Lung (tissue), 12 donors: ENCODE results near the gene GALNT6. TPM values are rescaled to one million over a fixed set of nuclear protein-coding genes. Genes with fewer than 3 reads are reported as not detected.

Experiments
- ATAC-seq: fragments of 200-7000 bp; cut with Tn5 transposase; one replicate; pipeline ENCODE4 v1.9.1; 2020; ENCODE audit warnings: moderate number of reproducible peaks; ENCODE audit not compliant: insufficient read depth, low FRiP score
- DNase-seq, 3 donors: peaks; one replicate each; pipeline ENCODE4 v3.0.0-alpha.2; 2013 to 2017
- H3K27ac ChIP-seq, 2 donors: one replicate each; pipeline ENCODE4 v1.5.1; 2013; ENCODE audit warnings: mild to moderate bottlenecking in 2 of 2, moderate library complexity in 2 of 2, control low read depth in 1 of 2, inconsistent platforms in 1 of 2, low read depth in 1 of 2, low read length in 1 of 2
- H3K27me3 ChIP-seq, 3 donors: one replicate each; pipeline ENCODE4 v1.5.1; 2013; ENCODE audit warnings: low read length in 2 of 3; ENCODE audit not compliant: control insufficient read depth in 3 of 3, insufficient read depth in 3 of 3
- H3K36me3 ChIP-seq, 4 donors: one replicate each; pipeline ENCODE4 v1.5.1; 2013; ENCODE audit warnings: low read length in 4 of 4, mild to moderate bottlenecking in 1 of 4, moderate library complexity in 1 of 4; ENCODE audit not compliant: control insufficient read depth in 4 of 4, insufficient read depth in 4 of 4
- H3K4me1 ChIP-seq, 5 donors: one replicate each; pipeline ENCODE4 v1.5.1; 2013; ENCODE audit warnings: low read length in 5 of 5, mild to moderate bottlenecking in 2 of 5, moderate library complexity in 1 of 5; ENCODE audit not compliant: control insufficient read depth in 5 of 5, insufficient read depth in 5 of 5
- H3K4me3 ChIP-seq: one replicate; pipeline ENCODE4 v1.5.1; 2013; ENCODE audit warnings: mild to moderate bottlenecking, control low read depth, moderate library complexity
- H3K9ac ChIP-seq, 2 donors: one replicate each; pipeline ENCODE4 v1.5.1; 2013; ENCODE audit warnings: low read length in 2 of 2, control low read depth in 1 of 2; ENCODE audit not compliant: insufficient read depth in 1 of 2
- H3K9me3 ChIP-seq, 4 donors: one replicate each; pipeline ENCODE4 v1.5.1; 2013; ENCODE audit warnings: low read length in 3 of 4, mild to moderate bottlenecking in 1 of 4, moderate library complexity in 1 of 4; ENCODE audit not compliant: control insufficient read depth in 4 of 4, insufficient read depth in 3 of 4
- WGBS, 2 donors: extraction: QIAGEN DNeasy Blood & Tissue Kit; methylation state at CpG; one replicate each; pipeline ENCODE4 v1.1.7; 2013; 5-methylcytosine and 5-hydroxymethylcytosine counted together
- polyA plus RNA-seq, 2 donors: library from polyadenylated mRNA; stranded (reverse); fragments of 200-250 nt; gene quantifications; one replicate each; pipeline ENCODE4 v1.2.1, GENCODE V29; 2013
- total RNA-seq, 2 donors: library from RNA; depleted of rRNA in 1 of 2; stranded (reverse); fragments of >200 nt in 1 of 2; gene quantifications; one replicate each; pipeline ENCODE4 v1.2.1, GENCODE V29; 2014 to 2021
- TF ChIP-seq, protein P1 (sequence below): IDR thresholded peaks from 2 replicates; pipeline ENCODE4 v1.5.1; 2012; ENCODE audit warnings: mild to moderate bottlenecking; ENCODE audit errors: control extremely low read depth, extremely low read depth
- donor health status: control.
- donor health status: control.
- donor health status: Bipolar disorder and iron deficiency.
- donor health status: healthy.
- donor health status: DM: yes; HTN: yes; CAD: no.

The GALNT6 gene
- total and polyA plus RNA-seq, 4 donors: 5.5 to 36.0 (median 9.0) TPM

DNA sequence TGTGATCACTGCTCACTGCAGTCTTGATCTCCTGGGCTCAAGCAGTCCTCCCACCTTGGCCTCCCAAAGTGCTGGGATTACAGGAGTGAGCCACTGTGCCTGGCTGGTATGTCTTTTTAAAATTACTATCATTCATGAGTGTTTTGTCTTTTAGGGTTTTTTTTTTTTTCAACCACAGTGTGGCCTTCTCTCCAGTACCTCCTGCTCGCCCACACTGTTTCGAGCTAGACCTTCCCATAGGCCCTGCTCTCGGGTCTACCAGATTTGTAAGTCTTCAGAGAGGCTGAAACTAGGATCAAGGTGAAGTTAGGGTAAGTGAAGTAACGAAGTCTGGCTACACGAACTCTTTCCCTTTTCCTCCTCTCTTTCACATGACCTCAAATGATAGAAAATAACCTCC is 68.8 kb downstream of the GALNT6 start:
- TF ChIP-seq, protein P1, sequence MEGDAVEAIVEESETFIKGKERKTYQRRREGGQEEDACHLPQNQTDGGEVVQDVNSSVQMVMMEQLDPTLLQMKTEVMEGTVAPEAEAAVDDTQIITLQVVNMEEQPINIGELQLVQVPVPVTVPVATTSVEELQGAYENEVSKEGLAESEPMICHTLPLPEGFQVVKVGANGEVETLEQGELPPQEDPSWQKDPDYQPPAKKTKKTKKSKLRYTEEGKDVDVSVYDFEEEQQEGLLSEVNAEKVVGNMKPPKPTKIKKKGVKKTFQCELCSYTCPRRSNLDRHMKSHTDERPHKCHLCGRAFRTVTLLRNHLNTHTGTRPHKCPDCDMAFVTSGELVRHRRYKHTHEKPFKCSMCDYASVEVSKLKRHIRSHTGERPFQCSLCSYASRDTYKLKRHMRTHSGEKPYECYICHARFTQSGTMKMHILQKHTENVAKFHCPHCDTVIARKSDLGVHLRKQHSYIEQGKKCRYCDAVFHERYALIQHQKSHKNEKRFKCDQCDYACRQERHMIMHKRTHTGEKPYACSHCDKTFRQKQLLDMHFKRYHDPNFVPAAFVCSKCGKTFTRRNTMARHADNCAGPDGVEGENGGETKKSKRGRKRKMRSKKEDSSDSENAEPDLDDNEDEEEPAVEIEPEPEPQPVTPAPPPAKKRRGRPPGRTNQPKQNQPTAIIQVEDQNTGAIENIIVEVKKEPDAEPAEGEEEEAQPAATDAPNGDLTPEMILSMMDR: no peak
- H3K4me1 ChIP-seq: peaks cover 0 to 8% (median 0%) of the 10 kb centered on the region in 5 donors
- DNase-seq: no peak

DNA sequence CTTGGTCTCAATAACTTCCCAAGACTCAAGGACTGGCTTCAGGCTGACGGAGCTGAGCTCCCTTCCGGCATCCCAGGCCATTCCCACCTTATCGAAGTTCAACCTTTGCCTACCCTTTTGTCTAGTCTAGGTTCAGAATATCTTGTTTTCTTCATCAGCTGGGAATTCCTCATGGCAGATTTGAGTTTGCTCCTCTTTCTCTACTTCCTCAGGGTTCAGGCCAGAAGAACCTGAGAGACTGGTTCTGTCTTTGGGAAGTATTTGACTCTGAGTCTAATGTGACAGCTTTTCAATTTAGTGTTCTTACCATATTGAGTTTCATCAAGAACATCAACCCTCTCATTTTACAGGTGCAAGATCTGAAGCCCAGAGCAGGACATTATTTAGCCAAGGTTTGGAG is 69.3 kb downstream of the GALNT6 start:
- Histone ChIP-seq H3K9ac (no peak overlapping the region), H3K4me1 (peaks cover 0 to 8% (median 0%) of the 10 kb centered on the region in 5 donors), H3K36me3 (no peaks in the 10 kb centered on the region), H3K27ac (no peak overlapping the region), H3K27me3 (no peaks in the 10 kb centered on the region), H3K4me3 (no peak overlapping the region), H3K9me3 (no peaks in the 10 kb centered on the region)
- ATAC-seq: no peak
- no peak for DNase-seq
- TF ChIP-seq, protein P1: no peak
- 81 to 87% methylated on average over 3 of the region's 3 CpGs for WGBS, 2 donors

More for the DNA sequence above, 68.8 kb downstream of the GALNT6 start:
- Histone ChIP-seq H3K27ac (no peak overlapping the region), H3K27me3 (no peaks in the 10 kb centered on the region), H3K36me3 (no peaks in the 10 kb centered on the region), H3K9me3 (no peaks in the 10 kb centered on the region), H3K4me3 (no peak overlapping the region), H3K9ac (no peak overlapping the region)
- WGBS, 2 donors: 48 to 66% methylated on average over 5 of the region's 5 CpGs
- ATAC-seq: no peak

DNA sequence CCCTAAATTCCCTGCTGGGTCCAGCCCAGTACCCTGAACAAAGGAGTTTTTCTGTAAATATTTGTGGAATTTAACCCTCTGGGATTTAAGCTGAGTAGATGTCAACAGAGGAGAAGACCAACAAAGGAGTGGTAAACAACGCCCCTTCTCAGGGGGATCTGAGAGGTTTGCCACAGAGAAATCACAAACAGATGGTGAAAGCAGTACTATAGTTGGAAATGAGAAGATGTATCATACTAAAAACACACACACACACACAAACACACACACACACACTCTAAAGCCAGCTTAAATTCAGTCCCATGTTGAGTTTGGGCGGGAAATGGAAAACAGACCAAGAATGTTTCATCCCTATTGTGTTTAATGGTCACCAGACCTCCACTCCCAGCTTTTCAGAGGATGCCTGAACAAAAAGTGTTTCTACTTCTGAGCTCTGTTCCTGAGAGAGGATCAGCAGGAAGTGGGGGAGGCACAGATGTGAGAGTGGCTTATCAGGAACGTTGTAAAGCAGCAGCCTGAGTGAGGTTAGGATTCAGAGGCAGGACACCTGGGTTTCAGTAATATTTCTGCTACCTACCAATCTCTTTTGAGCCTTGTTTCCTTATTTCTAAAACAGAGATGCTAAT is 70.4 kb downstream of the GALNT6 start:
- H3K36me3 ChIP-seq: no peaks in the 10 kb centered on the region
- 20 to 36% methylated on average over 3 of the region's 3 CpGs for WGBS, 2 donors
- H3K27me3 ChIP-seq: no peaks in the 10 kb centered on the region
- peak in 2 of 3 donors; percentile 7 to 11 for DNase-seq
- no peak for ATAC-seq
- no peak overlapping the region for H3K4me3 ChIP-seq
- H3K9me3 ChIP-seq: no peaks in the 10 kb centered on the region
- TF ChIP-seq, protein P1: no peak
- peaks cover 0 to 8% (median 0%) of the 10 kb centered on the region in 5 donors for H3K4me1 ChIP-seq
- no peak overlapping the region for H3K27ac ChIP-seq
- peak overlapping the region in 1 of 2 donors; percentile 15 for H3K9ac ChIP-seq

DNA sequence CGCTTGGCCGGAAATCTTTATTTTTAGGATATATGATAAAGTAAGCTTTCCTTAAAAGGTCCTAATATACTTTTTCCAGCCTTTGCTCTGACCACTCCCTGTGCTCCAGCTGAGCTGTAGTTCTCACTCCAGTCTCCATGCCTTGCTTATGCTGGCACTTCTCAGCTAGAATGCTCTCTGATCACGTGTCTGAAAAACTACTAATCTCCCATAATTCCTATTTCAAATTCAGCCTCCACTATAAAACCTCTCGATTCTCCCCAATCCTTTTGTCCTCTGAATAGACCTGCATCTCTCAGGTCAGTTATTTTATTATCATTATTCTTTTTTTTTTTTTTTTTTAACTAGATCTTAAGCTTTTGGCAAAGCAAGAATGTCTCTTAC is 70.9 kb downstream of the GALNT6 start:
- no peak overlapping the region for H3K4me3 ChIP-seq
- no peak for DNase-seq
- H3K9ac ChIP-seq: no peak overlapping the region
- H3K27me3 ChIP-seq: no peaks in the 10 kb centered on the region
- peaks cover 0 to 8% (median 0%) of the 10 kb centered on the region in 5 donors for H3K4me1 ChIP-seq
- 76 to 80% methylated on average over 4 of the region's 4 CpGs for WGBS, 2 donors
- TF ChIP-seq, protein P1: no peak
- no peak for ATAC-seq
- H3K27ac ChIP-seq: no peak overlapping the region
- no peaks in the 10 kb centered on the region for H3K36me3 ChIP-seq
- H3K9me3 ChIP-seq: no peaks in the 10 kb centered on the region
